Mucosa of descending colon (tissue), 3 donors: ENCODE results near the gene SERPINA9. TPM values are rescaled to one million over a fixed set of nuclear protein-coding genes. Genes with fewer than 3 reads are reported as not detected.

Source experiments
- ATAC-seq: fragments of 200-7000 bp; cut with Tn5 transposase; one replicate; pipeline ENCODE4 v1.9.1; 2020; ENCODE audit warnings: mild to moderate bottlenecking, moderate library complexity
- DNase-seq, 3 donors: peaks; one replicate each; pipeline ENCODE4 v3.0.0-alpha.2; 2020
- H3K36me3 ChIP-seq: fragments of 200-600 bp; one replicate; pipeline ENCODE4 v1.8.0; 2021; ENCODE audit warnings: low read depth, mild to moderate bottlenecking
- H3K4me1 ChIP-seq: fragments of 200-600 bp; one replicate; pipeline ENCODE4 v1.8.0; 2021; ENCODE audit warnings: low read depth, mild to moderate bottlenecking
- H3K4me3 ChIP-seq: fragments of 200-600 bp; one replicate; pipeline ENCODE4 v1.8.0; 2021; ENCODE audit warnings: mild to moderate bottlenecking
- H3K9me3 ChIP-seq: fragments of 200-600 bp; one replicate; pipeline ENCODE4 v1.8.0; 2021; ENCODE audit warnings: mild to moderate bottlenecking
- intact Hi-C, 2 donors: fragments of 100-400 bp; cut with DNase I in 1 of 2; cut with micrococcal nuclease in 1 of 2; formaldehyde crosslinking; loops; one replicate each; pipeline versions ENCODE4 v1.11.0 to v1.11.1; 2022; cut with DNase I, micrococcal nuclease
- total RNA-seq, 3 donors: library from RNA; stranded (reverse); fragmentation: NEBNext Ultra II Directional in 2 of 3; extraction: Animal tissue kit (Norgen Biotek cat#: 25700) in 2 of 3; gene quantifications; one replicate each; pipeline versions ENCODE4 v1.2.1 to v1.2.4, GENCODE V29; 2021 to 2023
- TF ChIP-seq, protein P1 (sequence below): fragments of 200-600 bp; IDR thresholded peaks from one replicate; pipeline ENCODE4 v1.8.0; 2022; ENCODE audit warnings: antibody characterized with exemption, mild to moderate bottlenecking
- donor health status: DM: no; HTN: no; CAD: no; lungs with moderate emphysema.
- donor health status: DM: no; HTN: no; CAD: no.
- donor health status: DM: no; HTN: yes; CAD: no.

Gene SERPINA9
- total RNA-seq, 3 donors from 2014 or later, result not detected

DNA sequence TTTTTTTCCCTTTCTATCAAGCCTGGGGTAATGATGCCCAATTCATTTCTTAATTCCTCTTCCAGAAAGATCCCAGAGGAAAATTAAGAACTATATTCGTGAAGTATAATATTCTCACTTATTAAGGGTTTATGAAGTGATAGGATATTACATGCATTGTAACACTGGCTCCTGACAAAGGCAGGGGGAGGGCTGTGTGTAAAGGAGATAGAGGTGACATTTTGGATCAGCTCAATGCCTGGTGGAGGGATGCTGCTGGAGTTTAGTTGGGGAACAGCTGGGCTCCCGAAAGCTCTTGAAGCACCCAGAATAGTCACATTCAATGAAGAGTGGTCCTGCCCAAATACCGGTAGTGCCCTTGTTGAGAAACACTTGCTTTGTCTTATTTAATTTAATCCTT, 24.2 kb downstream of the SERPINA9 start:
- no peaks in the 10 kb centered on the region for H3K9me3 ChIP-seq
- H3K36me3 ChIP-seq, result no peaks in the 10 kb centered on the region
- no peak overlapping the region for H3K4me3 ChIP-seq
- DNase-seq (no peak), ATAC-seq (no peak)
- TF ChIP-seq, protein P1, sequence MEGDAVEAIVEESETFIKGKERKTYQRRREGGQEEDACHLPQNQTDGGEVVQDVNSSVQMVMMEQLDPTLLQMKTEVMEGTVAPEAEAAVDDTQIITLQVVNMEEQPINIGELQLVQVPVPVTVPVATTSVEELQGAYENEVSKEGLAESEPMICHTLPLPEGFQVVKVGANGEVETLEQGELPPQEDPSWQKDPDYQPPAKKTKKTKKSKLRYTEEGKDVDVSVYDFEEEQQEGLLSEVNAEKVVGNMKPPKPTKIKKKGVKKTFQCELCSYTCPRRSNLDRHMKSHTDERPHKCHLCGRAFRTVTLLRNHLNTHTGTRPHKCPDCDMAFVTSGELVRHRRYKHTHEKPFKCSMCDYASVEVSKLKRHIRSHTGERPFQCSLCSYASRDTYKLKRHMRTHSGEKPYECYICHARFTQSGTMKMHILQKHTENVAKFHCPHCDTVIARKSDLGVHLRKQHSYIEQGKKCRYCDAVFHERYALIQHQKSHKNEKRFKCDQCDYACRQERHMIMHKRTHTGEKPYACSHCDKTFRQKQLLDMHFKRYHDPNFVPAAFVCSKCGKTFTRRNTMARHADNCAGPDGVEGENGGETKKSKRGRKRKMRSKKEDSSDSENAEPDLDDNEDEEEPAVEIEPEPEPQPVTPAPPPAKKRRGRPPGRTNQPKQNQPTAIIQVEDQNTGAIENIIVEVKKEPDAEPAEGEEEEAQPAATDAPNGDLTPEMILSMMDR, result no peak
- no peaks in the 10 kb centered on the region for H3K4me1 ChIP-seq
- intact Hi-C loops, result no loop called here

- no peak for ATAC-seq
- Histone ChIP-seq H3K36me3 (no peaks in the 10 kb centered on the region), H3K9me3 (no peaks in the 10 kb centered on the region), H3K4me3 (no peak overlapping the region), H3K4me1 (no peaks in the 10 kb centered on the region)
- no peak for DNase-seq
- intact Hi-C loops, result no loop called here
- TF ChIP-seq, protein P1, result no peak
Observed at GRCh38 chr14:94451091-94451771, 24.8 kb downstream of the SERPINA9 start.

DNA sequence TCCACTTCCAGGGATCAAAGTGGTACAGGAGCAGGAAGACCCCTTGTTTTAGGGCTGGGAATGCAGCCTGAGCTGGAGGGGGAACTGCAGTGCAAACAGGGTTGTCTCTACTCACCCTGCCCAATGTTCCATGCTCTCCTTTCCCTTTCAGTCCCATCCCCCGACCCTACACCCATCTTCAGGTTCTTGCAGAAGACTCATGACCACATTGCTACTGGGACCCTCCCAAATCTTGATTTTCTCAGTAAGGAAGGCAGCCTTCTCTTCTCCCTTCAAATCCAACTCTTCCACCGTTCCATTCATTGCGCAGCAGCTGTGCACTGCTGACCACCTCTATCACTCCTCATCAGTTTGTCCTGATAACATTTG, 25.3 kb downstream of the SERPINA9 start:
- no peak for ATAC-seq
- TF ChIP-seq, protein P1, result no peak

GRCh38 chr14:94449930-94450329, 26.1 kb downstream of the SERPINA9 start:
- TF ChIP-seq, protein P1, result no peak

More for the DNA sequence above, 25.3 kb downstream of the SERPINA9 start:
- intact Hi-C loops, result no loop called here
- H3K36me3 ChIP-seq, result no peaks in the 10 kb centered on the region
- H3K9me3 ChIP-seq, result no peaks in the 10 kb centered on the region
- H3K4me3 ChIP-seq, result no peak overlapping the region
- H3K4me1 ChIP-seq, result no peaks in the 10 kb centered on the region
- DNase-seq, result no peak

DNA sequence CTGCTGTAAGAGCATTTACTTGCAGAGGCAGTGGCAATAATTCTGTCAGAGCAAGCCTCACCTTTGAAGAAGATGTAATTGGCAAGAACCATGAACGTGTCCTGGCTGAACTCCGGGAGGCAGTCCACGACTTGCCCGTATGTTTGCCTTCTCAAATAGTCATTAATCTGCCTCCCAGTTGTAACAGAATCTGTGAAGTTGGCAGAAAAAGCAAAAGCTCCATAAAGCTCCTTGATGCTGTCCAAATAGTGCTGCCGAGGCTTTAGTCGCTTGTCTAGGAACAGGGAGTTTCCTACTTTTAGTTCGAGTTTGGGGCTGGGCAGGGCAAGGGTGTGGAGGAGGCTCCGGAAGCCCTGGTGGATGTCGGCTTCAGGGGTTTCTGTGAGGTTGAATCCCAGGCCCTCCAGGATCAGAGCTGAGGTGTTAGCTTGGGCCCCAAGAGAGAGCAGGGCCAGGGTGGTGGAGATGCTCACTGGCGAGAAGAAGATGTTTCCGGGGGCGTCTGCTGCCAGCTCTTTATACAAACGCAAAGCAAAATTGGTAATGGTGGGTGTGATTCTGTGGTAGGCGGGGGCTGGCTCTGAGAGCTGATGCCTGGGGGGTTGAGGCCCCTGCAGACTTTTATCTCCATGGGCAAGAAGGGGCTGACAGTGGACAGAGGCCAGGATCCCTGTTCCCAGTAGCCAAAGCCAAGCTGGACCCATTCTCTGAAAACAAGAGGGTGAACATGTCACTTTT, 27.8 kb downstream of the SERPINA9 start:
- DNase-seq (no peak), ATAC-seq (no peak)
- Histone ChIP-seq H3K9me3 (no peaks in the 10 kb centered on the region), H3K4me1 (no peaks in the 10 kb centered on the region), H3K36me3 (no peaks in the 10 kb centered on the region), H3K4me3 (no peak overlapping the region)
- intact Hi-C loops, result no loop called here
- TF ChIP-seq, protein P1, result no peak

More at GRCh38 chr14:94449930-94450329, 26.1 kb downstream of the SERPINA9 start:
- Histone ChIP-seq H3K4me1 (no peaks in the 10 kb centered on the region), H3K4me3 (no peak overlapping the region), H3K9me3 (no peaks in the 10 kb centered on the region), H3K36me3 (no peaks in the 10 kb centered on the region)
- ATAC-seq (no peak), DNase-seq (no peak)
- intact Hi-C loops, result no loop called here
